Measurements from ENCODE around the gene ZDHHC4. TPM values are rescaled to one million over a fixed set of nuclear protein-coding genes. Genes with fewer than 3 reads are reported as not detected.

ZDHHC4 gene
- total and polyA plus RNA-seq, 2 of the 8 experiments (the other 6 are each of a cell fraction or from before 2014, with no cell fraction given) = 50.2 to 171 TPM

DNA sequence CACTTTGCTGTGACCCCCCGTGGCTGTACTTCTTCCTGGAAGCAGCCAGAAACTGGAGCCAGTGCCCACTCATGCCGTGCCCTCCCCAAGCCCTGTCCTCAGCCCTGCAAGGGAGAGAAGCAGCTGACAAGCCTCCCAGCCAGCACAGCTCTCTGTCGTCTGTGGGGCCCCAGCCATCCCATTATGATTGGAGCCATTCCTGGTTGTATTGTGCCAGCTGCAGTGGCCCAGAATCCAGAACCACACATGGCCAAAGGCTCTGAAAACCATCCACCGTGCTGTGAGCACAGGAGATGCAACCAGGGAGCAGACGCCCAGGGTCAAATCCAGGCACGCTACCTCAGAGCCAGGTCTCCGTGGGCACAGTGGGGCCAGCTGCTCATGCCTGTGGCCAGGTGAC is 44.7 kb upstream of the ZDHHC4 start (continued):
- TF ChIP-seq E2F6 (IDR thresholded peaks at IDR 0.05) = no peak
- TF ChIP-seq BRCA1 (IDR thresholded peaks at IDR 0.05; ENCODE audit: low read depth, low read length) = no peak

All from H1 (cell line).